Transverse colon (tissue), 4 donors: ENCODE measurements around the gene HMGCS1. TPM values are rescaled to one million over a fixed set of nuclear protein-coding genes. Genes with fewer than 3 reads are reported as not detected.

Experiments
- DNase-seq: peaks from one replicate; pipeline ENCODE4 v3.0.0-alpha.2; 2019
- H3K27ac ChIP-seq, 4 donors: fragments of 200-600 bp; sonication (generic); 2 replicates each; pipeline ENCODE4 v1.5.1; 2016 to 2018; ENCODE audit warnings: inconsistent platforms in 4 of 4
- H3K27me3 ChIP-seq: fragments of 200-600 bp; sonication (generic); 2 replicates; pipeline ENCODE4 v1.5.1; 2017; ENCODE audit warnings: inconsistent platforms
- H3K36me3 ChIP-seq, 4 donors: fragments of 200-600 bp; sonication (generic); 2 replicates each; pipeline ENCODE4 v1.5.1; 2017 to 2019; ENCODE audit warnings: inconsistent platforms in 4 of 4
- H3K4me1 ChIP-seq, 4 donors: fragments of 200-600 bp; sonication (generic); 2 replicates each; pipeline ENCODE4 v1.5.1; 2017 to 2020; ENCODE audit warnings: inconsistent platforms in 4 of 4
- H3K4me3 ChIP-seq, 4 donors: fragments of 200-600 bp; sonication (generic); 1 replicate in 1 of 4; 2 replicates in 3 of 4; pipeline versions ENCODE4 v1.5.1 to v1.6.1; 2017 to 2019; ENCODE audit warnings: inconsistent platforms in 4 of 4
- H3K9me3 ChIP-seq, 2 donors: fragments of 200-600 bp; sonication (generic); 2 replicates each; pipeline ENCODE4 v1.5.1; 2017 to 2019; ENCODE audit warnings: inconsistent platforms in 2 of 2
- EP300 ChIP-seq: sonication (generic); formaldehyde crosslinking; IDR thresholded peaks from one replicate; pipeline ENCODE4 v1.6.1; 2017; ENCODE audit warnings: antibody characterized with exemption, low read depth
- POLR2A ChIP-seq: fragments of 450-650 bp; IDR thresholded peaks from one replicate; pipeline ENCODE4 v1.6.1; 2016; ENCODE audit warnings: antibody characterized with exemption, mild to moderate bottlenecking, moderate library complexity
- POLR2AphosphoS5 ChIP-seq, 3 donors: sonication (generic); formaldehyde crosslinking; IDR thresholded peaks; one replicate each; pipeline ENCODE4 v1.6.1; 2016; ENCODE audit warnings: antibody characterized with exemption in 3 of 3
- WGBS, 2 donors: methylation state at CpG; one replicate each; pipeline ENCODE4 v1.1.5; 2018; ENCODE audit warnings: low coverage in 1 of 2; 5-methylcytosine and 5-hydroxymethylcytosine counted together
- in situ Hi-C, 4 donors: fragments of 200-750 bp; cut with MboI; loops; one replicate each; pipeline versions ENCODE4 v1.15.0 to v1.15.1; 2017; ENCODE audit warnings: low sequenced_read_pairs in 3 of 4, low pct_ligation_motif_present in 1 of 4, low pct_unique_long_range_greater_than_20kb in 1 of 4
- intact Hi-C: fragments of 100-400 bp; cut with DNase I; formaldehyde crosslinking; loops from one replicate; pipeline ENCODE4 v1.15.1; 2023; ENCODE audit warnings: low total_unique reads
- total RNA-seq, 4 donors: library from RNA; depleted of rRNA; stranded (reverse); fragments of >200 nt; gene quantifications; one replicate each; pipeline ENCODE4 v1.1.0, GENCODE V29; 2016
- TF ChIP-seq, protein P1 (sequence below), 5 experiments: fragments of 200-600 bp in 3 of 5; fragments of 450-650 bp in 2 of 5; sonication (generic) in 3 of 5; IDR thresholded peaks; 1 replicate in 2 of 5; 2 replicates in 3 of 5; pipeline ENCODE4 v1.5.1; 2016 to 2017; ENCODE audit warnings: antibody characterized with exemption in 5 of 5, inconsistent platforms in 3 of 5, mild to moderate bottlenecking in 2 of 5, moderate library complexity in 1 of 5

Gene HMGCS1
- total RNA-seq, 4 donors from 2014 or later, result 16.9 to 51.4 (median 41.8) TPM

- Histone ChIP-seq H3K4me1 (peaks cover 0 to 19% (median 0%) of the 10 kb centered on the region in 4 donors), H3K36me3 (peaks cover 0 to 2% (median 0%) of the 10 kb centered on the region in 4 donors), H3K9me3 (no peaks in the 10 kb centered on the region), H3K27me3 (no peaks in the 10 kb centered on the region), H3K27ac (no peak overlapping the region), H3K4me3 (no peak overlapping the region)
- TF ChIP-seq POLR2A, result no peak
- no peak for TF ChIP-seq POLR2AphosphoS5 (IDR thresholded peaks at IDR 0.05)
- TF ChIP-seq EP300, result no peak
- TF ChIP-seq, protein P1, sequence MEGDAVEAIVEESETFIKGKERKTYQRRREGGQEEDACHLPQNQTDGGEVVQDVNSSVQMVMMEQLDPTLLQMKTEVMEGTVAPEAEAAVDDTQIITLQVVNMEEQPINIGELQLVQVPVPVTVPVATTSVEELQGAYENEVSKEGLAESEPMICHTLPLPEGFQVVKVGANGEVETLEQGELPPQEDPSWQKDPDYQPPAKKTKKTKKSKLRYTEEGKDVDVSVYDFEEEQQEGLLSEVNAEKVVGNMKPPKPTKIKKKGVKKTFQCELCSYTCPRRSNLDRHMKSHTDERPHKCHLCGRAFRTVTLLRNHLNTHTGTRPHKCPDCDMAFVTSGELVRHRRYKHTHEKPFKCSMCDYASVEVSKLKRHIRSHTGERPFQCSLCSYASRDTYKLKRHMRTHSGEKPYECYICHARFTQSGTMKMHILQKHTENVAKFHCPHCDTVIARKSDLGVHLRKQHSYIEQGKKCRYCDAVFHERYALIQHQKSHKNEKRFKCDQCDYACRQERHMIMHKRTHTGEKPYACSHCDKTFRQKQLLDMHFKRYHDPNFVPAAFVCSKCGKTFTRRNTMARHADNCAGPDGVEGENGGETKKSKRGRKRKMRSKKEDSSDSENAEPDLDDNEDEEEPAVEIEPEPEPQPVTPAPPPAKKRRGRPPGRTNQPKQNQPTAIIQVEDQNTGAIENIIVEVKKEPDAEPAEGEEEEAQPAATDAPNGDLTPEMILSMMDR (IDR thresholded peaks at IDR 0.05), result no peak
- intact Hi-C loops, result no loop called here
- in situ Hi-C loops, result loop anchor here (25.0 kb wide), 1 partner anchor 184 kb away; the partner anchor contains the start of gene TMEM267 (in 4 of the 4)
- no peak for DNase-seq
- WGBS, 2 donors, result 97 to 100% methylated on average over 4 of the region's 4 CpGs
Measured at GRCh38 chr5:43303242-43303641, 10.0 kb downstream of the HMGCS1 start.

- in situ Hi-C loops, result loop anchor here (25.0 kb wide), 1 partner anchor 185 kb away; the partner anchor contains the start of gene TMEM267 (in 4 of the 4)
- H3K4me1 ChIP-seq, result peaks cover 0 to 15% (median 0%) of the 10 kb centered on the region in 4 donors
- DNase-seq, result no peak
- H3K27ac ChIP-seq, result no peak overlapping the region
- no peak overlapping the region for H3K4me3 ChIP-seq
- peaks cover 0 to 5% (median 2%) of the 10 kb centered on the region in 4 donors for H3K36me3 ChIP-seq
- H3K9me3 ChIP-seq, result no peaks in the 10 kb centered on the region
- TF ChIP-seq POLR2AphosphoS5 (IDR thresholded peaks at IDR 0.05), result no peak
- no peak for TF ChIP-seq POLR2A
- 96 to 100% methylated on average over 3 of the region's 3 CpGs for WGBS, 2 donors
- no peaks in the 10 kb centered on the region for H3K27me3 ChIP-seq
- intact Hi-C loops, result no loop called here
Measured at GRCh38 chr5:43302481-43302880, 10.7 kb downstream of the HMGCS1 start.

GRCh38 chr5:43301653-43302091, 11.5 kb downstream of the HMGCS1 start:
- H3K27ac ChIP-seq, result no peak overlapping the region
- TF ChIP-seq POLR2AphosphoS5 (IDR thresholded peaks at IDR 0.05) (no peak), POLR2A (no peak), EP300 (no peak)
- TF ChIP-seq, protein P1 (IDR thresholded peaks at IDR 0.05), result no peak
- peaks cover 0 to 15% (median 0%) of the 10 kb centered on the region in 4 donors for H3K4me1 ChIP-seq
- 76 to 82% methylated on average over 3 of the region's 3 CpGs for WGBS, 2 donors
- in situ Hi-C loops, result loop anchor here (25.0 kb wide), 1 partner anchor 186 kb away; the partner anchor contains the start of gene TMEM267 (in 4 of the 4)
- intact Hi-C loops, result no loop called here
- peaks cover 0 to 10% (median 5%) of the 10 kb centered on the region in 4 donors for H3K36me3 ChIP-seq
- H3K9me3 ChIP-seq, result no peaks in the 10 kb centered on the region
- no peak overlapping the region for H3K4me3 ChIP-seq
- H3K27me3 ChIP-seq, result no peaks in the 10 kb centered on the region
- no peak for DNase-seq

DNA sequence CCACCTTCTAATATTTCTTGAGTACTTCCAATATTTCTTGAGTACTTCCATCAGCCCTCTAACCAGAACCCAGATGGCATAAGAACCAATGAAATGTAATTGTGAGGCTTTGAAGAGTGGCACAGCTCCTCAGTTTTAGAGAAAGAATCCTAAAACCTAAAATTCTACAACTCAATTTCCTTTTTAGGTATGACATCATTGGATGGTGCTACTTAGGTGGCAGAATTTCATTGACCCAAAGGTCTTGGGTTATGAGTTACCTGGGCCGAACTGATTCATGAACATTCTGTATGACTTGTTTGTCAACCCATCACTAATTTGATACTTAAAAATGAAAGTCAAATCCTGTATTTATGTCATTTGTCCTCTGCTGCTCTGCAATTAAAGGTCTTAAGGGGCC, 13.1 kb downstream of the HMGCS1 start:
- H3K4me1 ChIP-seq, result peaks cover 0 to 9% (median 0%) of the 10 kb centered on the region in 4 donors
- TF ChIP-seq, protein P1 (IDR thresholded peaks at IDR 0.05), result no peak
- TF ChIP-seq EP300 (no peak), POLR2AphosphoS5 (IDR thresholded peaks at IDR 0.05) (no peak), POLR2A (no peak)
- WGBS, 2 donors, result 100% methylated on average over 1 of the region's 1 CpG; no CpG with 5 or more reads in 1 of the 2 donors
- H3K27ac ChIP-seq, result no peak overlapping the region
- DNase-seq, result no peak
- intact Hi-C loops, result no loop called here
- H3K36me3 ChIP-seq, result peaks cover 0 to 25% (median 6%) of the 10 kb centered on the region in 4 donors
- no peak overlapping the region for H3K4me3 ChIP-seq
- no peaks in the 10 kb centered on the region for H3K9me3 ChIP-seq
- no peaks in the 10 kb centered on the region for H3K27me3 ChIP-seq
- in situ Hi-C loops, result loop anchor here (25.0 kb wide), 1 partner anchor 187 kb away; the partner anchor contains the start of gene TMEM267 (in 4 of the 4)
